ENCODE data around the gene ARMH3.

GRCh38 chr10:101889256-101890210 is 166.4 kb downstream of the ARMH3 start:
- no peak for TF ChIP-seq TCF7L2 (IDR thresholded peaks at IDR 0.05; ENCODE audit: low read depth, low read length)
- TF ChIP-seq, protein P1, sequence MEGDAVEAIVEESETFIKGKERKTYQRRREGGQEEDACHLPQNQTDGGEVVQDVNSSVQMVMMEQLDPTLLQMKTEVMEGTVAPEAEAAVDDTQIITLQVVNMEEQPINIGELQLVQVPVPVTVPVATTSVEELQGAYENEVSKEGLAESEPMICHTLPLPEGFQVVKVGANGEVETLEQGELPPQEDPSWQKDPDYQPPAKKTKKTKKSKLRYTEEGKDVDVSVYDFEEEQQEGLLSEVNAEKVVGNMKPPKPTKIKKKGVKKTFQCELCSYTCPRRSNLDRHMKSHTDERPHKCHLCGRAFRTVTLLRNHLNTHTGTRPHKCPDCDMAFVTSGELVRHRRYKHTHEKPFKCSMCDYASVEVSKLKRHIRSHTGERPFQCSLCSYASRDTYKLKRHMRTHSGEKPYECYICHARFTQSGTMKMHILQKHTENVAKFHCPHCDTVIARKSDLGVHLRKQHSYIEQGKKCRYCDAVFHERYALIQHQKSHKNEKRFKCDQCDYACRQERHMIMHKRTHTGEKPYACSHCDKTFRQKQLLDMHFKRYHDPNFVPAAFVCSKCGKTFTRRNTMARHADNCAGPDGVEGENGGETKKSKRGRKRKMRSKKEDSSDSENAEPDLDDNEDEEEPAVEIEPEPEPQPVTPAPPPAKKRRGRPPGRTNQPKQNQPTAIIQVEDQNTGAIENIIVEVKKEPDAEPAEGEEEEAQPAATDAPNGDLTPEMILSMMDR (IDR thresholded peaks at IDR 0.05) = peak; percentile 96
- TF ChIP-seq REST (IDR thresholded peaks at IDR 0.05; ENCODE audit: insufficient read depth in 1 of 2, low read depth in 2 of 2, low read length in 1 of 2) = no peak

All from Panc1 (cell line).